NB4 (cell line): ENCODE data around the gene SPAG17.

Experiments used
- POLR2A ChIP-seq: IDR thresholded peaks from 2 replicates; pipeline ENCODE4 v1.6.1; 2011; ENCODE audit warnings: mild to moderate bottlenecking; ENCODE audit not compliant: insufficient read length; ENCODE audit errors: extremely low read depth
- TF ChIP-seq, protein P1 (sequence below): IDR thresholded peaks from one replicate; pipeline ENCODE4 v1.5.1; 2012; ENCODE audit warnings: low read depth, low read length

DNA sequence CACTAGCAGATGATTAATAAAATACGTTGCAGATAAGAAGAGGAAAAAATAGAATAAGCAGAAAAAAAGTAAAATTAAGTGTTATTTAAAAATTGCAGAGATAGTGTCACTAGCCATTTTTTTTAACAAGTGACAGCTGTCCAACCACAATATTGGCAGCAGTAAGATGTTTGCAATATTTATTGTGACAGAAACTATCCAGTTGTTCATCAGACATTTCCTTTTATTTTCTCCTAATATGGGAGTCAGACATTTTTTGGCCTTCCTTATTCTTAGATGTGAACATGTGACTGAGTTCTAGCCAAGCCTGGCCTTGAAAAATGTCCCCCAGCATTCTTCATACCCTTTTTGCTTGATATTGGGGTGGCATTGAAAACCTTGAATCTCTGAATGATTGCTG, 3.4 kb upstream of the SPAG17 start:
- no peak for TF ChIP-seq POLR2A
- TF ChIP-seq, protein P1, sequence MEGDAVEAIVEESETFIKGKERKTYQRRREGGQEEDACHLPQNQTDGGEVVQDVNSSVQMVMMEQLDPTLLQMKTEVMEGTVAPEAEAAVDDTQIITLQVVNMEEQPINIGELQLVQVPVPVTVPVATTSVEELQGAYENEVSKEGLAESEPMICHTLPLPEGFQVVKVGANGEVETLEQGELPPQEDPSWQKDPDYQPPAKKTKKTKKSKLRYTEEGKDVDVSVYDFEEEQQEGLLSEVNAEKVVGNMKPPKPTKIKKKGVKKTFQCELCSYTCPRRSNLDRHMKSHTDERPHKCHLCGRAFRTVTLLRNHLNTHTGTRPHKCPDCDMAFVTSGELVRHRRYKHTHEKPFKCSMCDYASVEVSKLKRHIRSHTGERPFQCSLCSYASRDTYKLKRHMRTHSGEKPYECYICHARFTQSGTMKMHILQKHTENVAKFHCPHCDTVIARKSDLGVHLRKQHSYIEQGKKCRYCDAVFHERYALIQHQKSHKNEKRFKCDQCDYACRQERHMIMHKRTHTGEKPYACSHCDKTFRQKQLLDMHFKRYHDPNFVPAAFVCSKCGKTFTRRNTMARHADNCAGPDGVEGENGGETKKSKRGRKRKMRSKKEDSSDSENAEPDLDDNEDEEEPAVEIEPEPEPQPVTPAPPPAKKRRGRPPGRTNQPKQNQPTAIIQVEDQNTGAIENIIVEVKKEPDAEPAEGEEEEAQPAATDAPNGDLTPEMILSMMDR, result no peak
